Measurements from ENCODE around the gene MLX. TPM values are rescaled to one million over a fixed set of nuclear protein-coding genes. Genes with fewer than 3 reads are reported as not detected.

The MLX gene
- 74.1 and 75.4 TPM in 2 replicates for total RNA-seq

GRCh38 chr17:42566883-42567573, at the start of gene MLX:
Gene MLX (plus strand): TSS chr17:42567100. CDS start chr17:42567125, 25 bp downstream.
- no peaks in the 10 kb centered on the region for H3K9me3 Mint-ChIP-seq
- intact Hi-C loops (cut with micrococcal nuclease), result loop anchor here (1.0 to 10.0 kb wide), 3 partner anchors 10 to 418 kb away; partner anchors contain the start of genes PSMC3IP, PTGES3L, RETREG3 and RUNDC1
- peak within 1 kb of the TSS; percentile 89 for H3K4me3 Mint-ChIP-seq
- peak within 1 kb of the TSS; percentile 87 for H3K27ac Mint-ChIP-seq
- no peaks in the 10 kb centered on the region for H3K27me3 Mint-ChIP-seq (ENCODE audit: insufficient read depth)
- H3K36me3 Mint-ChIP-seq (ENCODE audit: low read depth), result peaks cover 33% of the 10 kb centered on the region
- peaks cover 36% of the 10 kb centered on the region for H3K4me1 Mint-ChIP-seq (ENCODE audit: low read depth)
- DNase-seq (ENCODE audit: low spot score), result peak; percentile 91

- no peak overlapping the region for H3K4me3 Mint-ChIP-seq
- no peak overlapping the region for H3K27ac Mint-ChIP-seq
Measured at GRCh38 chr17:42517516-42517915, 49.4 kb upstream of the MLX start.

GRCh38 chr17:42518046-42518754, 48.7 kb upstream of the MLX start:
- Mint-ChIP-seq H3K27me3 (ENCODE audit: insufficient read depth) (peaks cover 4% of the 10 kb centered on the region), H3K36me3 (ENCODE audit: low read depth) (peaks cover 11% of the 10 kb centered on the region), H3K4me1 (ENCODE audit: low read depth) (no peaks in the 10 kb centered on the region), H3K27ac (no peak overlapping the region), H3K9me3 (no peaks in the 10 kb centered on the region), H3K4me3 (no peak overlapping the region)
- no peak for DNase-seq (ENCODE audit: low spot score)
- intact Hi-C loops (cut with micrococcal nuclease), result no loop called here

More at GRCh38 chr17:42517516-42517915, 49.4 kb upstream of the MLX start:
- intact Hi-C loops (cut with micrococcal nuclease), result loop anchor here (1.0 to 2.0 kb wide), 3 partner anchors 78 to 195 kb away; no protein-coding TSS in a partner anchor
- H3K27me3 Mint-ChIP-seq (ENCODE audit: insufficient read depth), result peaks cover 4% of the 10 kb centered on the region
- peaks cover 11% of the 10 kb centered on the region for H3K36me3 Mint-ChIP-seq (ENCODE audit: low read depth)
- DNase-seq (ENCODE audit: low spot score), result peak; percentile 70
- H3K4me1 Mint-ChIP-seq (ENCODE audit: low read depth), result no peaks in the 10 kb centered on the region
- H3K9me3 Mint-ChIP-seq, result no peaks in the 10 kb centered on the region

GRCh38 chr17:42518755-42519545, 48.0 kb upstream of the MLX start:
- DNase-seq (ENCODE audit: low spot score), result no peak
- intact Hi-C loops (cut with micrococcal nuclease), result no loop called here
- Mint-ChIP-seq H3K9me3 (no peaks in the 10 kb centered on the region), H3K36me3 (ENCODE audit: low read depth) (peaks cover 11% of the 10 kb centered on the region), H3K27me3 (ENCODE audit: insufficient read depth) (peaks cover 4% of the 10 kb centered on the region), H3K27ac (no peak overlapping the region), H3K4me1 (ENCODE audit: low read depth) (no peaks in the 10 kb centered on the region), H3K4me3 (no peak overlapping the region)

GRCh38 chr17:42519546-42520491, 47.1 kb upstream of the MLX start:
- intact Hi-C loops (cut with micrococcal nuclease), result no loop called here

GRCh38 chr17:42520540-42520951, 46.4 kb upstream of the MLX start:
- intact Hi-C loops (cut with micrococcal nuclease), result no loop called here
- no peak for DNase-seq (ENCODE audit: low spot score)

More at GRCh38 chr17:42519546-42520491, 47.1 kb upstream of the MLX start:
- H3K9me3 Mint-ChIP-seq, result no peaks in the 10 kb centered on the region
- no peaks in the 10 kb centered on the region for H3K4me1 Mint-ChIP-seq (ENCODE audit: low read depth)
- H3K4me3 Mint-ChIP-seq, result no peak overlapping the region
- peaks cover 6% of the 10 kb centered on the region for H3K27me3 Mint-ChIP-seq (ENCODE audit: insufficient read depth)
- no peak for DNase-seq (ENCODE audit: low spot score)
- peaks cover 10% of the 10 kb centered on the region for H3K36me3 Mint-ChIP-seq (ENCODE audit: low read depth)
- H3K27ac Mint-ChIP-seq, result no peak overlapping the region

GRCh38 chr17:42521036-42521435, 45.9 kb upstream of the MLX start:
- peaks cover 5% of the 10 kb centered on the region for H3K27me3 Mint-ChIP-seq (ENCODE audit: insufficient read depth)
- H3K4me3 Mint-ChIP-seq, result no peak overlapping the region

More at GRCh38 chr17:42520540-42520951, 46.4 kb upstream of the MLX start:
- Mint-ChIP-seq H3K27me3 (ENCODE audit: insufficient read depth) (peaks cover 6% of the 10 kb centered on the region), H3K4me3 (no peak overlapping the region), H3K27ac (no peak overlapping the region), H3K9me3 (no peaks in the 10 kb centered on the region), H3K4me1 (ENCODE audit: low read depth) (no peaks in the 10 kb centered on the region), H3K36me3 (ENCODE audit: low read depth) (peaks cover 11% of the 10 kb centered on the region)

GRCh38 chr17:42521666-42522262, 45.1 kb upstream of the MLX start:
- Mint-ChIP-seq H3K36me3 (ENCODE audit: low read depth) (peaks cover 11% of the 10 kb centered on the region), H3K4me3 (no peak overlapping the region), H3K27ac (no peak overlapping the region), H3K4me1 (ENCODE audit: low read depth) (no peaks in the 10 kb centered on the region), H3K9me3 (no peaks in the 10 kb centered on the region), H3K27me3 (ENCODE audit: insufficient read depth) (peaks cover 5% of the 10 kb centered on the region)
- intact Hi-C loops (cut with micrococcal nuclease), result no loop called here
- DNase-seq (ENCODE audit: low spot score), result no peak

More at GRCh38 chr17:42521036-42521435, 45.9 kb upstream of the MLX start:
- H3K4me1 Mint-ChIP-seq (ENCODE audit: low read depth), result no peaks in the 10 kb centered on the region
- no peak for DNase-seq (ENCODE audit: low spot score)
- peaks cover 11% of the 10 kb centered on the region for H3K36me3 Mint-ChIP-seq (ENCODE audit: low read depth)
- no peaks in the 10 kb centered on the region for H3K9me3 Mint-ChIP-seq
- intact Hi-C loops (cut with micrococcal nuclease), result no loop called here
- H3K27ac Mint-ChIP-seq, result no peak overlapping the region

- no peaks in the 10 kb centered on the region for H3K9me3 Mint-ChIP-seq
- H3K4me3 Mint-ChIP-seq, result no peak overlapping the region
- H3K27me3 Mint-ChIP-seq (ENCODE audit: insufficient read depth), result peaks cover 6% of the 10 kb centered on the region
- no peak for DNase-seq (ENCODE audit: low spot score)
- H3K36me3 Mint-ChIP-seq (ENCODE audit: low read depth), result peaks cover 11% of the 10 kb centered on the region
- peaks cover 3% of the 10 kb centered on the region for H3K4me1 Mint-ChIP-seq (ENCODE audit: low read depth)
- intact Hi-C loops (cut with micrococcal nuclease), result no loop called here
- H3K27ac Mint-ChIP-seq, result no peak overlapping the region
Measured at GRCh38 chr17:42522263-42522790, 44.6 kb upstream of the MLX start.

GRCh38 chr17:42522798-42523278, 44.1 kb upstream of the MLX start:
- Mint-ChIP-seq H3K36me3 (ENCODE audit: low read depth) (peaks cover 11% of the 10 kb centered on the region), H3K9me3 (no peaks in the 10 kb centered on the region), H3K4me3 (no peak overlapping the region), H3K27me3 (ENCODE audit: insufficient read depth) (peaks cover 7% of the 10 kb centered on the region), H3K4me1 (ENCODE audit: low read depth) (peaks cover 6% of the 10 kb centered on the region), H3K27ac (no peak overlapping the region)
- DNase-seq (ENCODE audit: low spot score), result no peak
- intact Hi-C loops (cut with micrococcal nuclease), result no loop called here

GRCh38 chr17:42525221-42525620, 41.7 kb upstream of the MLX start:
- intact Hi-C loops (cut with micrococcal nuclease), result loop anchor here (5.0 kb wide), 1 partner anchor 118 kb away; no protein-coding TSS in a partner anchor
- Mint-ChIP-seq H3K4me1 (ENCODE audit: low read depth) (peaks cover 7% of the 10 kb centered on the region), H3K27me3 (ENCODE audit: insufficient read depth) (peaks cover 7% of the 10 kb centered on the region), H3K27ac (no peak overlapping the region), H3K4me3 (no peak overlapping the region), H3K9me3 (no peaks in the 10 kb centered on the region), H3K36me3 (ENCODE audit: low read depth) (peaks cover 11% of the 10 kb centered on the region)
- DNase-seq (ENCODE audit: low spot score), result no peak

All from activated T-helper 1 cell treated with anti-CD3 and anti-CD28 coated beads, Interleukin-12 subunit alpha, Interleukin-12 subunit beta, Interleukin-2, Interleukin-4 antibody, amounts not matched to agents 30 ng/mL and 10 ng/mL and 1 ng/mL, durations not matched to agents 14 hours and 24 hours and 36 hours (primary cell).